ENCODE data around the gene EIF2A. TPM values are rescaled to one million over a fixed set of nuclear protein-coding genes. Genes with fewer than 3 reads are reported as not detected.
"Not testable (repeated sequence)": the region's sequence is repeated elsewhere in the genome, so short reads cannot be mapped to it uniquely, and the experiment has no call there.

The EIF2A gene
- total RNA-seq, 2 donors from 2014 or later: 126 to 139 TPM

- Mint-ChIP-seq H3K27ac (peak within 1 kb of the TSS; percentile 97), H3K4me1 (peaks cover 44% of the 10 kb centered on the region), H3K27me3 (no peaks in the 10 kb centered on the region), H3K9me3 (no peaks in the 10 kb centered on the region), H3K4me3 (peak within 1 kb of the TSS; percentile 95), H3K36me3 (ENCODE audit: low read depth) (peaks cover 61% of the 10 kb centered on the region)
- ATAC-seq (replicated peaks): peak; percentile 91
These were observed 56.8 kb downstream of the EIF2A start, which contains the start of gene SELENOT for GRCh38 chr3:150603153-150603979. Gene SELENOT (plus strand): TSS chr3:150603321. CDS start chr3:150603363, 42 bp downstream.

DNA sequence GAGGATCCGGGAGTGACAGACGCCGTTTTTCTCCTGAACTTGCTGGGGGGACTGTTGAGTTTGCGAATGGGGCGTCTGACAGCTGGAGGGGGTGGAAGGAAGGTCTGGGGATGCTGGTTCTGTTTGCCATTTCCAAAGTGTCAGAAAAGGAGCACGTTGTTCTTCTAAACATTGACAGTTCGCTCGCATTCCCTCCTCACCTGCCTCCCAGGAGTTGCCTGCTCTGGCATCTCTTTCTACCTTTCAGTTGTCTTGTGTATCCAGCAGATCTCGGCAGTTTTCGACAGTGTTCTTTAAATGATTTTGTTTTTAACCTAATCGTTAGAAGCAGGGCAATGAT is 57.4 kb downstream of the EIF2A start:
- Mint-ChIP-seq H3K27ac (peak overlapping the region; percentile 97), H3K27me3 (no peaks in the 10 kb centered on the region), H3K4me3 (peak overlapping the region; percentile 95), H3K36me3 (ENCODE audit: low read depth) (peaks cover 67% of the 10 kb centered on the region), H3K9me3 (no peaks in the 10 kb centered on the region), H3K4me1 (peaks cover 49% of the 10 kb centered on the region)
- no peak for ATAC-seq (replicated peaks)

DNA sequence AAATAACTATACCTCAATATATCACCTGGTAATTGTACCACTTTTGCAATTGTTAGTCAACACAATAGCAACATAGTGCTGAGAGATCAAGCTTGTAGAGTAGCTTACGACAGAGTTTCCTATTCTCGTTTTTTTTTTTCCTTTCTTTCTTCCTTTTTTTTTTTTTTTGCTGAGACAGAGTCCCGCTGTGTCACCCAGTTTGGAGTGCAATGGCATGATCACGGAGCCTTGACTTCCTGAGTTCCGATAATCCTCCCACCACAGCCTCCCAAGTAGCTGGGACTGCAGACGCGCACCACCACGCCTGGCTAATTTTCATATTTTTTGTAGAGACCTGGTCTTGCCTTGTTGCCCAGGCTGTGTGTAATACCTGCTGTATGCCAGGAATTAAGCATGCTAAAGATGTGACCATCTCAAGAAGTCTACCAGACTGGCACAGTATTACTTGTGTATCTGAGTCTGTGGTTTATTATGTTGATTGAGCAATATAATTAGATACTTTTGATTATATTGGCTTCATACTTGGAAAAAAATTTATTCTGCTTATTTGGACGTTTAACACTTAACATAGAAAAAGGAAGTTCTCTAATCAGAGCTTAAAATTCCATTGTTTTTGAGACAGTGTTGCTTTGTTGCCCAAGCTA is 59.5 kb downstream of the EIF2A start:
- ATAC-seq (replicated peaks): peak; percentile 6
- peak overlapping the region; percentile 95 for H3K4me3 Mint-ChIP-seq
- peak overlapping the region; percentile 78 for H3K27ac Mint-ChIP-seq
- peaks cover 57% of the 10 kb centered on the region for H3K4me1 Mint-ChIP-seq
- no peaks in the 10 kb centered on the region for H3K27me3 Mint-ChIP-seq
- no peaks in the 10 kb centered on the region for H3K9me3 Mint-ChIP-seq
- H3K36me3 Mint-ChIP-seq (ENCODE audit: low read depth): peaks cover 87% of the 10 kb centered on the region

GRCh38 chr3:150607267-150608065 is 60.9 kb downstream of the EIF2A start:
- H3K36me3 Mint-ChIP-seq (ENCODE audit: low read depth): peaks cover 97% of the 10 kb centered on the region
- no peak for ATAC-seq (replicated peaks)
- H3K4me1 Mint-ChIP-seq: peaks cover 50% of the 10 kb centered on the region
- no peaks in the 10 kb centered on the region for H3K27me3 Mint-ChIP-seq
- H3K27ac Mint-ChIP-seq: peak overlapping the region; percentile 11
- no peaks in the 10 kb centered on the region for H3K9me3 Mint-ChIP-seq
- peak overlapping the region; percentile 95 for H3K4me3 Mint-ChIP-seq

GRCh38 chr3:150609988-150610387 is 63.4 kb downstream of the EIF2A start:
- H3K36me3 Mint-ChIP-seq (ENCODE audit: low read depth): peaks cover 96% of the 10 kb centered on the region
- peak overlapping the region; percentile 95 for H3K4me3 Mint-ChIP-seq
- H3K27me3 Mint-ChIP-seq: no peaks in the 10 kb centered on the region
- no peaks in the 10 kb centered on the region for H3K9me3 Mint-ChIP-seq
- H3K27ac Mint-ChIP-seq: peak overlapping the region; percentile 61
- peaks cover 69% of the 10 kb centered on the region for H3K4me1 Mint-ChIP-seq
- peak; percentile 31 for ATAC-seq (replicated peaks)

GRCh38 chr3:150610785-150611184 is 64.2 kb downstream of the EIF2A start:
- H3K4me1 Mint-ChIP-seq: peaks cover 66% of the 10 kb centered on the region
- peak overlapping the region; percentile 61 for H3K27ac Mint-ChIP-seq
- ATAC-seq (replicated peaks): no peak
- H3K9me3 Mint-ChIP-seq: no peaks in the 10 kb centered on the region
- H3K36me3 Mint-ChIP-seq (ENCODE audit: low read depth): peaks cover 94% of the 10 kb centered on the region
- peak overlapping the region; percentile 95 for H3K4me3 Mint-ChIP-seq
- H3K27me3 Mint-ChIP-seq: no peaks in the 10 kb centered on the region

- Mint-ChIP-seq H3K27me3 (no peaks in the 10 kb centered on the region), H3K4me1 (peaks cover 61% of the 10 kb centered on the region), H3K4me3 (peak overlapping the region; percentile 4), H3K27ac (no peak overlapping the region), H3K9me3 (no peaks in the 10 kb centered on the region), H3K36me3 (ENCODE audit: low read depth) (peaks cover 89% of the 10 kb centered on the region)
- no peak for ATAC-seq (replicated peaks)
These were observed 65.1 kb downstream of the EIF2A start for GRCh38 chr3:150611666-150612065.

GRCh38 chr3:150612494-150612893 is 65.9 kb downstream of the EIF2A start:
- Mint-ChIP-seq H3K4me1 (peaks cover 57% of the 10 kb centered on the region), H3K27me3 (no peaks in the 10 kb centered on the region), H3K27ac (peak overlapping the region; percentile 74), H3K36me3 (ENCODE audit: low read depth) (peaks cover 87% of the 10 kb centered on the region), H3K4me3 (peak overlapping the region; percentile 49), H3K9me3 (no peaks in the 10 kb centered on the region)
- ATAC-seq (replicated peaks): no peak

DNA sequence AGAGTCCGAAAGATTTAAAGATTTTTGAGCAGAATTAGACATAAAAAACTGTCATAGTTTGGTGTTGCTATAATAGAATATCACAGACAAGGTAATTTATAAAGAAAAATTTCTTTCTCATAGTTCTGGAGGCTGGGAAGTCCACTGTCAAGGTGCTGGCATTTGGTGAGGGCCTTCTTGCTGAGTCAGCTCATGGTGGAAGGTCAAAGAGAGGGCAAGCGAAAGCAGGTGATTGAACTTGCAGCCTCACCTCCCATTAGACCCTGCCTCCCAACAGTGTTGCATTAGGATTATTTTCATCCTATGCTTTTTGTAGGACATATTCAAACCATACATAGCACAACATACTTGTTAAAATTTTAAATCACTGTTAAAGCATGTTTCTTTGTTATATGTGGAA is 66.4 kb downstream of the EIF2A start:
- H3K27me3 Mint-ChIP-seq: no peaks in the 10 kb centered on the region
- peaks cover 87% of the 10 kb centered on the region for H3K36me3 Mint-ChIP-seq (ENCODE audit: low read depth)

DNA sequence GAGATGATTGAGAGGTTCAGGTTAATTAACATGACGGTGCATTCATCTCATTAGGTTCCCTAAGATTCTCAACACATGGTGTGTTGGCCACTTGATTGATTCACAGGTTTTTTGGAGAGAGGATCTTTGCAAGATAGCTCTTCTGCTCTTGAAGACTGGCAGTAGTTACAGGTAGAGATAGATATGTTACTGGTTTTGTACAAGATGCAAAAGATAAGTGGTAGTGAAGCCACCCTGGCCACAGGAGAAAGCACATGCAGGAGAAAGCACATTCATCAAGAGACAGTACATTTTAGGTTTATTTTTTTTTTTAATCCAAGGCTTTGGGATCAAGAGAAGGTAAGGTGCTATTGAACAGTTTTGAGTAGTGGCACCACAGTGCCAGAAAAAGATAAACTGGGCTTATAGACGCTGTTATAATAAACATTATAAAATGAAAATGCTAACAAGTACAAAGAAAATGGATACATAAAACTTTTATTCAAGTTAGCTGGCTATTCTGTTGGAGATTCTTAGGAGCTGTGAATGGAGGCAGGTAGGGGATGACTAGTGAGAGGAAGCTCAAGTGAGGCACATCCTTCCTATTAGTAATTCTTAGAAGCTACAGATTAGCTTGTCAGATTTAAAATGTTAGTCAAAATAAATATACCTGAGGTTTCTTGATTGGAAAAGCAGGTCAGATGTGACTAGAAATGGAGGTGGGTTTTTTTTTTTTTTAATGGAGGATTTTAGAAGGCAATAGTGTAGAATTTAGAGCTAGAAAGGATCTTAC is 67.3 kb downstream of the EIF2A start:
- H3K27ac Mint-ChIP-seq: peak overlapping the region; percentile 74
- no peaks in the 10 kb centered on the region for H3K9me3 Mint-ChIP-seq
- H3K4me3 Mint-ChIP-seq: peak overlapping the region; percentile 49
- peaks cover 43% of the 10 kb centered on the region for H3K4me1 Mint-ChIP-seq
- H3K27me3 Mint-ChIP-seq: no peaks in the 10 kb centered on the region
- H3K36me3 Mint-ChIP-seq (ENCODE audit: low read depth): peaks cover 87% of the 10 kb centered on the region
- peak; percentile 88 for ATAC-seq (replicated peaks)

More for the DNA sequence above, 66.4 kb downstream of the EIF2A start:
- H3K27ac Mint-ChIP-seq: peak overlapping the region; percentile 74
- peaks cover 52% of the 10 kb centered on the region for H3K4me1 Mint-ChIP-seq
- H3K4me3 Mint-ChIP-seq: peak overlapping the region; percentile 49
- ATAC-seq (replicated peaks): no peak
- no peaks in the 10 kb centered on the region for H3K9me3 Mint-ChIP-seq

DNA sequence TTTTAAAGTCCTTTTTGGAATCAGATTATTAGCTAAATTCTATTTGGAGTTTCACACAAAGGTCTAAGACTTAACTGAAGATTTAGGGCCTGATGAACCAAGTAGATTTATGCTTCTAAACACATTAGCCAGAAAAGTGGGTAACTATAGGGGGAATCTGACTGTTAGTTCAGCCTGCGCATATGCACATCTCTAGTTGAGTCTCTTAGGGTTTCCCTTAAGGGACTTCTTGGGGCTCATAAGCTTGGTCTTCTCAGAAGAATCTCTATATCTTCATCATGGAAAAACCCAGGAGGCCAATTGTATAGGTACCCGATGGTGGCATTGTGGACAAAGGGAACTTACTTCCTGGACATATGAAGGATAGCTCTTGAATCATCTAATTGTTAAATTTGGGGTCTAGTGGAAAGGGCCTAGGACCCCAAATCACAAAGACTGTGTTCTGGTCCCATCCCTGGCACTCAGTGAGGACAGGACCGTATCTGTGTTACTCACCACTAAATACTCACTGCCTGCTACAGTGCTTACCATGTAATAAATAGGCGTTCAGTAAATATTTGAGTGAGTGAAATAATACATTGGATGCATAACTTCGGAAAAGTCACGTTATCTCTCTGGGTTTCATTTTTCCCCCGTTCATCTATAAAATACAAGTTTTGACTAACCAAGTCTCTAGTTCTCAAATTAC is 73.6 kb downstream of the EIF2A start:
- no peaks in the 10 kb centered on the region for H3K27me3 Mint-ChIP-seq
- H3K27ac Mint-ChIP-seq: peak overlapping the region; percentile 69
- peaks cover 78% of the 10 kb centered on the region for H3K36me3 Mint-ChIP-seq (ENCODE audit: low read depth)
- H3K9me3 Mint-ChIP-seq: no peaks in the 10 kb centered on the region
- peaks cover 30% of the 10 kb centered on the region for H3K4me1 Mint-ChIP-seq
- peak; percentile 73 for ATAC-seq (replicated peaks)
- H3K4me3 Mint-ChIP-seq: peak overlapping the region; percentile 19

DNA sequence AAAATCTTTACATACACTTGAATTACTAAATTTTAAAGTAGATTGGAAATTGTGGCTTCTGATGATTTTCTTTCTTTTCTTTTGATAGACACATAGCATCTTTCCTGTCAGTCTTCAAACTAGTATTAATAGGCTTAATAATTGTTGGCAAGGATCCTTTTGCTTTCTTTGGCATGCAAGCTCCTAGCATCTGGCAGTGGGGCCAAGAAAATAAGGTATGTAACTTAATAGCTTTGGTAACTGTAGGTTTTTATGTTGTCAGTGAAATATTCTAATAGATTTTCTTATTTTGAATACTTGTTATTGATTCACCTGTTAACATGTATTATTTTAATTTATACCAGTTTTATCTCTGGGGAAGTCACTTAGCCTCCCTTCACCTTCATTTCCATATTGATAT is 76.4 kb downstream of the EIF2A start:
- peaks cover 87% of the 10 kb centered on the region for H3K36me3 Mint-ChIP-seq (ENCODE audit: low read depth)
- peaks cover 38% of the 10 kb centered on the region for H3K4me1 Mint-ChIP-seq
- not testable (repeated sequence) for H3K9me3 Mint-ChIP-seq; H3K27me3 Mint-ChIP-seq; ATAC-seq (replicated peaks); H3K4me3 Mint-ChIP-seq
- peak overlapping the region; percentile 52 for H3K27ac Mint-ChIP-seq

DNA sequence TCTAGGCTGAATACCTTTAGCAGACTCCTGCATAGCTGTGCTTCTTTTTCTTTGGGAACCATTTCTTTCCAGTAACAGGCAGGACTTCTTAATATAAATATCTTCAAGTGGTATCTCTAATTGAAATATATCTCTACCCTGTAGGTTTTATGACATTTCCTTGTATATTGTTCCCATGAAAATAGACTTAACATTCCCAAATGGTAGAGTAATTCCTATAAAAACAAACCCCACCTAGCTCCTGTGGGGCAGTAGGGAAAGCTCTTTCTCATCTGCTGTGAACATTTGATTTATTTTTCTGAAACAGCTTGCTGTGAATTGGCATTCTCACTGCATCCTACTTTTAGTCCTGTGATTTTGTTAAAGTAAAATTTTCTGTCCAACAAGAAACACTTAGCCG is 77.4 kb downstream of the EIF2A start:
- peaks cover 87% of the 10 kb centered on the region for H3K36me3 Mint-ChIP-seq (ENCODE audit: low read depth)
- ATAC-seq (replicated peaks): no peak
- no peaks in the 10 kb centered on the region for H3K27me3 Mint-ChIP-seq
- H3K4me3 Mint-ChIP-seq: no peak overlapping the region
- peak overlapping the region; percentile 52 for H3K27ac Mint-ChIP-seq
- H3K9me3 Mint-ChIP-seq: no peaks in the 10 kb centered on the region
- peaks cover 38% of the 10 kb centered on the region for H3K4me1 Mint-ChIP-seq

Data from activated T-helper 17 cell treated with anti-CD3 and anti-CD28 coated beads, Interleukin-2, amount 50 U/mL, for 72 hours (primary cell).